Measurements from ENCODE around the gene KRTAP4-7.
"Not testable (repeated sequence)": the region's sequence is repeated elsewhere in the genome, so short reads cannot be mapped to it uniquely, and the experiment has no call there.

Gene KRTAP4-7

GRCh38 chr17:41084100-41084856, at the start of gene KRTAP4-7:
Gene KRTAP4-7, plus strand, starts transcription at chr17:41084150. Its CDS starts 57 bp downstream, at chr17:41084207.
- not testable (repeated sequence) for DNase-seq

GRCh38 chr17:41034346-41034935, 49.5 kb upstream of the KRTAP4-7 start, which contains the start of gene KRTAP1-3:
Gene KRTAP1-3, minus strand, starts transcription at chr17:41034874. Its CDS starts 53 bp downstream, at chr17:41034821.
- DNase-seq, result not testable (repeated sequence)

GRCh38 chr17:41037853-41038350, 46.0 kb upstream of the KRTAP4-7 start:
- no peak for DNase-seq

- DNase-seq, result not testable (repeated sequence)
Measured at GRCh38 chr17:41040783-41041571, 43.0 kb upstream of the KRTAP4-7 start, which contains the start of gene KRTAP1-1. Gene KRTAP1-1, minus strand, starts transcription at chr17:41041450. Its CDS starts 53 bp downstream, at chr17:41041397.

GRCh38 chr17:41042953-41043352, 41.0 kb upstream of the KRTAP4-7 start:
- DNase-seq, result no peak

GRCh38 chr17:41046735-41047465, 37.0 kb upstream of the KRTAP4-7 start, which contains the start of gene KRTAP2-1:
Gene KRTAP2-1, minus strand, starts transcription at chr17:41047316. Its CDS starts 49 bp downstream, at chr17:41047267.
- DNase-seq, result not testable (repeated sequence)

- no peak for DNase-seq
Measured at GRCh38 chr17:41048441-41048840, 35.5 kb upstream of the KRTAP4-7 start.

- no peak for DNase-seq
Measured at GRCh38 chr17:41049110-41049509, 34.8 kb upstream of the KRTAP4-7 start.

- no peak for DNase-seq
Measured at GRCh38 chr17:41052566-41052965, 31.4 kb upstream of the KRTAP4-7 start.

GRCh38 chr17:41054025-41054424, 29.9 kb upstream of the KRTAP4-7 start:
- DNase-seq, result no peak

- DNase-seq, result not testable (repeated sequence)
Measured at GRCh38 chr17:41054556-41054955, 29.4 kb upstream of the KRTAP4-7 start.

GRCh38 chr17:41055130-41055529, 28.8 kb upstream of the KRTAP4-7 start, which contains the start of gene KRTAP2-2:
Gene KRTAP2-2, minus strand, starts transcription at chr17:41055230. Its CDS starts 19 bp downstream, at chr17:41055211.
- not testable (repeated sequence) for DNase-seq

- no peak for DNase-seq
Measured at GRCh38 chr17:41057547-41057946, 26.4 kb upstream of the KRTAP4-7 start.

GRCh38 chr17:41058741-41059140, 25.2 kb upstream of the KRTAP4-7 start:
- no peak for DNase-seq

- not testable (repeated sequence) for DNase-seq
Measured at GRCh38 chr17:41059276-41060051, 24.5 kb upstream of the KRTAP4-7 start.

GRCh38 chr17:41060052-41060604, 23.8 kb upstream of the KRTAP4-7 start, which contains the start of gene KRTAP2-3:
Gene KRTAP2-3, minus strand, starts transcription at chr17:41060114. Its CDS starts 64 bp downstream, at chr17:41060050.
- no peak for DNase-seq

- no peak for DNase-seq
Measured at GRCh38 chr17:41061964-41062363, 22.0 kb upstream of the KRTAP4-7 start.

- no peak for DNase-seq
Measured at GRCh38 chr17:41063449-41063848, 20.5 kb upstream of the KRTAP4-7 start.

GRCh38 chr17:41064301-41064700, 19.6 kb upstream of the KRTAP4-7 start:
- no peak for DNase-seq

GRCh38 chr17:41065016-41065689, 18.8 kb upstream of the KRTAP4-7 start:
- not testable (repeated sequence) for DNase-seq

Data from cerebellar nuclear complex (tissue), 1 donor.